ENCODE data around the gene GABPB1. TPM values are rescaled to one million over a fixed set of nuclear protein-coding genes. Genes with fewer than 3 reads are reported as not detected.

Gene GABPB1
- total RNA-seq, 2 donors from 2014 or later = 32.0 to 37.5 TPM

DNA sequence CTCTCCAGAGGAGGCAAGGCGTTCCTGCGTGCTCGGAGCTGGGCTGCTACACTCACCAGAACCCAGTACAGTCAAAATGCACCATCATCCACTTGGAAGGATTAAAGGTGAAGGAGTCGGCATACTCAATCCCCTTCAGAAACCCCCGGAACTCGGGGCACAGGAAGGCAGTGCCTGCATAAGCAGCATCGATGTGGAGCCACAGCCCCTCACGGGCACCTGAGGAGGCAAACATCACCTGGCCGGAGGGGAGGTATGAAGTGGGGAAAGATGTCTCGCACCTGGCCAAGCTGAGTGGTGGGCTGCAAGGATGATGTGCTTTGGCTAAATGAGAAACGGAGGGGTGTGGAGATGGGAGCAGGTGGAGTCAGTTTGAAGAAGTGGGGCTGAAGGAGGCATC lies 102.4 kb downstream of the GABPB1 start:
- Mint-ChIP-seq H3K27me3 (ENCODE audit: insufficient read depth) (peaks cover 43% of the 10 kb centered on the region), H3K4me3 (no peak overlapping the region), H3K4me1 (peaks cover 3% of the 10 kb centered on the region), H3K36me3 (ENCODE audit: low read depth) (no peaks in the 10 kb centered on the region), H3K27ac (no peak overlapping the region), H3K9me3 (no peaks in the 10 kb centered on the region)
- H3K9ac ChIP-seq (ENCODE audit: extremely low read depth, low read length, poor library complexity, severe bottlenecking) = no peak overlapping the region
- no peaks in the 10 kb centered on the region for H3K36me3 ChIP-seq (ENCODE audit: control insufficient read depth, insufficient read depth, low read length)
- no peak for TF ChIP-seq CTCF (conservative IDR thresholded peaks at IDR 0.05)
- DNase-seq = no peak
- H3K4me3 ChIP-seq (ENCODE audit: low read length) = no peak overlapping the region
- H3K27me3 ChIP-seq (ENCODE audit: control insufficient read depth, insufficient read depth, low read length, poor library complexity, severe bottlenecking) = peaks cover 54% of the 10 kb centered on the region
- no peaks in the 10 kb centered on the region for H3K4me1 ChIP-seq (ENCODE audit: control insufficient read depth, insufficient read depth, low read length)
- no peaks in the 10 kb centered on the region for H3K9me3 ChIP-seq (ENCODE audit: control insufficient read depth, low read length)
- WGBS, 2 experiments (ENCODE audit: insufficient coverage in 1 of 2, insufficient read length in 1 of 2) = 95 to 100% methylated on average over 8 to 11 of the region's 11 CpGs
- no peak overlapping the region for H3K27ac ChIP-seq (ENCODE audit: low read depth, low read length)

GRCh38 chr15:50251638-50252182 lies 103.3 kb downstream of the GABPB1 start:
- Mint-ChIP-seq H3K4me1 (peaks cover 3% of the 10 kb centered on the region), H3K4me3 (no peak overlapping the region), H3K36me3 (ENCODE audit: low read depth) (no peaks in the 10 kb centered on the region), H3K9me3 (no peaks in the 10 kb centered on the region), H3K27ac (no peak overlapping the region), H3K27me3 (ENCODE audit: insufficient read depth) (peaks cover 39% of the 10 kb centered on the region)
- DNase-seq = peak; percentile 56
- no peaks in the 10 kb centered on the region for H3K4me1 ChIP-seq (ENCODE audit: control insufficient read depth, insufficient read depth, low read length)
- no peaks in the 10 kb centered on the region for H3K9me3 ChIP-seq (ENCODE audit: control insufficient read depth, low read length)
- H3K4me3 ChIP-seq (ENCODE audit: low read length) = no peak overlapping the region
- peaks cover 45% of the 10 kb centered on the region for H3K27me3 ChIP-seq (ENCODE audit: control insufficient read depth, insufficient read depth, low read length, poor library complexity, severe bottlenecking)
- peak; percentile 27 for TF ChIP-seq CTCF (conservative IDR thresholded peaks at IDR 0.05)
- no peak overlapping the region for H3K9ac ChIP-seq (ENCODE audit: extremely low read depth, low read length, poor library complexity, severe bottlenecking)
- H3K36me3 ChIP-seq (ENCODE audit: control insufficient read depth, insufficient read depth, low read length) = no peaks in the 10 kb centered on the region
- no peak overlapping the region for H3K27ac ChIP-seq (ENCODE audit: low read depth, low read length)
- 98 to 100% methylated on average over 4 to 11 of the region's 11 CpGs for WGBS, 2 experiments (ENCODE audit: insufficient coverage in 1 of 2, insufficient read length in 1 of 2)

- no peak overlapping the region for H3K27ac ChIP-seq (ENCODE audit: low read depth, low read length)
- H3K27me3 Mint-ChIP-seq (ENCODE audit: insufficient read depth) = peaks cover 32% of the 10 kb centered on the region
- no peak overlapping the region for H3K9ac ChIP-seq (ENCODE audit: extremely low read depth, low read length, poor library complexity, severe bottlenecking)
- no peaks in the 10 kb centered on the region for H3K9me3 Mint-ChIP-seq
- no peaks in the 10 kb centered on the region for H3K36me3 Mint-ChIP-seq (ENCODE audit: low read depth)
- no peaks in the 10 kb centered on the region for H3K4me1 ChIP-seq (ENCODE audit: control insufficient read depth, insufficient read depth, low read length)
- H3K9me3 ChIP-seq (ENCODE audit: control insufficient read depth, low read length) = no peaks in the 10 kb centered on the region
- peaks cover 42% of the 10 kb centered on the region for H3K27me3 ChIP-seq (ENCODE audit: control insufficient read depth, insufficient read depth, low read length, poor library complexity, severe bottlenecking)
- no peak overlapping the region for H3K4me3 Mint-ChIP-seq
- no peak overlapping the region for H3K27ac Mint-ChIP-seq
- H3K4me3 ChIP-seq (ENCODE audit: low read length) = no peak overlapping the region
- no peaks in the 10 kb centered on the region for H3K36me3 ChIP-seq (ENCODE audit: control insufficient read depth, insufficient read depth, low read length)
- peak; percentile 1 for DNase-seq
- WGBS, 2 experiments (ENCODE audit: insufficient coverage in 1 of 2, insufficient read length in 1 of 2) = 85 to 93% methylated on average over 4 to 6 of the region's 6 CpGs
- H3K4me1 Mint-ChIP-seq = no peaks in the 10 kb centered on the region
- TF ChIP-seq CTCF (conservative IDR thresholded peaks at IDR 0.05) = no peak
These were observed 104.1 kb downstream of the GABPB1 start for GRCh38 chr15:50250760-50251394.

All from endodermal cell (in vitro differentiated cells).